Lower leg skin (tissue), 3 donors: Measurements from ENCODE around the gene MTNR1A.

ENCODE experiments used
- CTCF ChIP-seq, 3 donors: fragments of 450-650 bp; IDR thresholded peaks; one replicate each; pipeline ENCODE4 v1.5.1; 2016; ENCODE audit warnings: antibody characterized with exemption in 3 of 3, mild to moderate bottlenecking in 3 of 3, moderate library complexity in 2 of 3
- POLR2A ChIP-seq, 2 donors: fragments of 450-650 bp; IDR thresholded peaks; one replicate each; pipeline ENCODE4 v1.6.1; 2016 to 2017; ENCODE audit warnings: antibody characterized with exemption in 2 of 2, mild to moderate bottlenecking in 1 of 2, moderate library complexity in 1 of 2

GRCh38 chr4:186500721-186501304, 54.6 kb downstream of the MTNR1A start:
- TF ChIP-seq CTCF (IDR thresholded peaks at IDR 0.05) = no peak
- no peak for TF ChIP-seq POLR2A (IDR thresholded peaks at IDR 0.05)
